MM.1S (cell line): ENCODE results near the gene TFDP1.

Experiments used
- CTCF ChIP-seq: fragments of 300-600 bp; sonication (generic); IDR thresholded peaks from 2 replicates; pipeline ENCODE4 v1.5.1; 2016; ENCODE audit warnings: antibody characterized with exemption, low read length, mixed read lengths
- EZH2 ChIP-seq: fragments of 300-600 bp; sonication (generic); optimal IDR thresholded peaks from 2 replicates; pipeline ENCODE3; 2017; ENCODE audit warnings: low read depth, mild to moderate bottlenecking, antibody characterized with exemption, low read length, mixed read lengths

- TF ChIP-seq CTCF (no peak), EZH2 (no peak)
Measured at GRCh38 chr13:113584205-113584869, at the start of gene TFDP1.
